GM06990 (cell line): Measurements from ENCODE around the gene C3orf85.

Experiments used
- DNase-seq: peaks from one replicate; pipeline ENCODE4 v3.0.0-alpha.2; 2011; ENCODE audit not compliant: insufficient read length; ENCODE audit errors: extremely low read depth
- H3K27me3 ChIP-seq: replicated peaks from 2 replicates; pipeline ENCODE4 v1.6.0; 2011; ENCODE audit warnings: low read length; ENCODE audit not compliant: control insufficient read depth, insufficient read depth
- H3K36me3 ChIP-seq: 2 replicates; pipeline ENCODE4 v1.5.1; 2011; ENCODE audit warnings: low read length; ENCODE audit not compliant: control insufficient read depth, insufficient read depth
- H3K4me3 ChIP-seq: replicated peaks from 2 replicates; pipeline ENCODE4 v1.5.1; 2011; ENCODE audit warnings: low read depth, mild to moderate bottlenecking, control low read depth, low read length
- TF ChIP-seq, protein P1 (sequence below): IDR thresholded peaks from 2 replicates; pipeline ENCODE4 v1.5.1; 2011; ENCODE audit warnings: low read length, control low read depth, mild to moderate bottlenecking, inconsistent platforms; ENCODE audit not compliant: insufficient read depth, poor library complexity, severe bottlenecking

C3orf85 gene

DNA sequence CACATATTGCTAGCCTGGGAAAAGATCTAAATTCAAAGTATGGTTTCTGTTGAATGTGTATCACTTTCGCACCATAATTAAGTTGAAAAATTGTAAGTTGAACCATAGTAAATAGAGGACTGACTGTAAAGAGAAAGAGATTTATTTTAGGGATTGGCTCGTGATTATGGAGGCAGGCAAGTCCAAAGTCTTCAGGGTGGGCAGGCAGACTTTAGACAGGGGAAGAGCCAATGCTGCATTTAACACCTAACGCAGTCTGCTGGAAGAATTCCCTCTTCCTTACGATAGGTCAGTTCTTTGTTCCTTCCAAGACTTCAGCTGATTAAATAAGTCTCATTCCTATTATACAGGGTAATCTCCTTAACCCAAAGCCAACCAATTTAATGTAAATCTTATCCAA, 15.8 kb downstream of the C3orf85 start:
- no peak for DNase-seq
- H3K4me3 ChIP-seq, result no peak overlapping the region
- TF ChIP-seq, protein P1, sequence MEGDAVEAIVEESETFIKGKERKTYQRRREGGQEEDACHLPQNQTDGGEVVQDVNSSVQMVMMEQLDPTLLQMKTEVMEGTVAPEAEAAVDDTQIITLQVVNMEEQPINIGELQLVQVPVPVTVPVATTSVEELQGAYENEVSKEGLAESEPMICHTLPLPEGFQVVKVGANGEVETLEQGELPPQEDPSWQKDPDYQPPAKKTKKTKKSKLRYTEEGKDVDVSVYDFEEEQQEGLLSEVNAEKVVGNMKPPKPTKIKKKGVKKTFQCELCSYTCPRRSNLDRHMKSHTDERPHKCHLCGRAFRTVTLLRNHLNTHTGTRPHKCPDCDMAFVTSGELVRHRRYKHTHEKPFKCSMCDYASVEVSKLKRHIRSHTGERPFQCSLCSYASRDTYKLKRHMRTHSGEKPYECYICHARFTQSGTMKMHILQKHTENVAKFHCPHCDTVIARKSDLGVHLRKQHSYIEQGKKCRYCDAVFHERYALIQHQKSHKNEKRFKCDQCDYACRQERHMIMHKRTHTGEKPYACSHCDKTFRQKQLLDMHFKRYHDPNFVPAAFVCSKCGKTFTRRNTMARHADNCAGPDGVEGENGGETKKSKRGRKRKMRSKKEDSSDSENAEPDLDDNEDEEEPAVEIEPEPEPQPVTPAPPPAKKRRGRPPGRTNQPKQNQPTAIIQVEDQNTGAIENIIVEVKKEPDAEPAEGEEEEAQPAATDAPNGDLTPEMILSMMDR, result no peak
- no peaks in the 10 kb centered on the region for H3K27me3 ChIP-seq
- no peaks in the 10 kb centered on the region for H3K36me3 ChIP-seq

DNA sequence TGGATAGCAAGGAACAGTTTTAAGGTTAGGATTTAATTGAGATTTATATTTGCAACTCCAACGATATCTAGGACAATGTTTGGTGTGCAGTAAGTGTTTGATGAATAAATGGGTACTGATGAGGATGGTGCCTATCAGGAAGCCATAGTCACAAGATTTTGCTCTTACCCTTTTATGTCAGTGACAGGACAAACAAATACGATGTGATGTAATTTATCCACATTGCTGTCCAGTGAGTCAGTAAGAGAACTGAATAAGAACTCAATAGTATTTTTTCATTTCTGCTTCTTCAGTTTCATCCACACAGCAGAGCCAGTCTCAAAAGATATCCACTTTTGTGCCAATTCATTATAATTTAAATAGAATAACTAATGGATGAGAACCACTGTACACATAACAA, 18.5 kb downstream of the C3orf85 start:
- H3K36me3 ChIP-seq, result no peaks in the 10 kb centered on the region
- TF ChIP-seq, protein P1, result no peak
- H3K27me3 ChIP-seq, result no peaks in the 10 kb centered on the region
- DNase-seq, result no peak
- H3K4me3 ChIP-seq, result no peak overlapping the region

DNA sequence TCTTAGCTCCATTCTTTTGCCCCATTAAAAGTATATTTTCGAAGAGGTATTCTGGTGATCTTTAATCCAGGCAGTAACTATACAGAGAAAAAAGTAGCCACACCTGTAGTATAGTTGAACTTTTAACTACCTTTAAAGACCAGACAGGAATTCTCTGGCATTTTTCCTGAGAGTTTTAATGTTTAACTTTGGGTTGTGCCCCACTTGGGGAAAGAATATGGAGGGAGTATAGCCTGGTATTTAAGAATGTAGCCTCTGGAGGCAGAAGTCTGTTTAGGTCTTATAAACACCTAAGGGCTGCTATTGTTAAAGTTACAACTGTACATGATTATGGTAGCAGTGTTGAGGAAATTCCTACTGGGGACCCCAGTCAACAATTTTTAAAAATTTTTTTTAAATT, 19.3 kb downstream of the C3orf85 start:
- DNase-seq, result no peak
- Histone ChIP-seq H3K36me3 (no peaks in the 10 kb centered on the region), H3K27me3 (no peaks in the 10 kb centered on the region), H3K4me3 (no peak overlapping the region)
- TF ChIP-seq, protein P1, result no peak

DNA sequence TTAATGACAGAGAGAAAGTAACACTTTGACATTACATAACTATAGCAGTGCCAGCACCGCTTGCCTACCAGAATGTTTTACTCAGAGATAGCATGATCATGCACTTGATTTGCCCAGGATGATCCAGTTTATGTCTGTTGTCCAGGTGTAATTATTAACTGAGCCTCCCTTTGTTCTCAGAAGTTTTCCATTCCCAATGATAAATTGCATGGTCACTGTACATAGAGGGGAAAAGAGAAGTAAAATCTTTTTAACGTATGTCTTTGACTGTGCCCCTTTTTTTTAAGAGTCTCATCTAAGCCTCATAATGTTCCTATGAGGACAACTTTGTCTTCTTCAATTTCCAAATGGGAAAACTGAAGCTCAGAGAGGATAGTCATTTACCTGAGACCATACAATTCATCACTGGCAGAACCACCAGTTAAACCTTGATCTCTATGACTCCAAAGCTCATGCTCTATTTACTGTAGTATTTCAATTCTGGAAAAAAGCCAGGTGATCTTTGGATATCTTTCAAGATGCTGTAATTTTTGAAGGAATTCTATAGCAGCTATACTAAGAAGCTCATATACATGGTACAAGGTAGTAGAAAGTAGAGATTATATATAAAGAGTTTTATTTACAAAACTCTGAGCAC, 25.1 kb downstream of the C3orf85 start:
- Histone ChIP-seq H3K27me3 (no peaks in the 10 kb centered on the region), H3K36me3 (no peaks in the 10 kb centered on the region), H3K4me3 (no peak overlapping the region)
- no peak for DNase-seq
- TF ChIP-seq, protein P1, result no peak

DNA sequence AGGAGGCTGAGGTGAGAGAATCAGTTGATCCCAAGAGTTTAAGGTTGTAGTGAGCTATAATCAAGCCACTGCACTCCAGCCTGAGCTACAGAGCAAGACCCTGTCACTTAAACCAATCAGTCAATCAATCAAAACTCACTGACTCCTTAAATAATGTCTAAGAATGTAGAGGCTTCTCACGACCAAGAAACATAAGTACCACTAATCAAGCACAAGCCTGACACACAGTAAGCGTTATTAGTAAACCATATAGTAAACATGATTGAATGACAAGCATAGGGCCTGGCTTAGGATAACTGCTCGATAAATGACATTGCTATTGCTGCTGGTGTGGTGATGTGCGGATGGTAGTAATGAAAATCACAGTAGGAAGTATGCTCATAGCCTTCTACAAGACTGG, 29.4 kb downstream of the C3orf85 start:
- Histone ChIP-seq H3K36me3 (no peaks in the 10 kb centered on the region), H3K27me3 (no peaks in the 10 kb centered on the region), H3K4me3 (no peak overlapping the region)
- DNase-seq, result no peak
- TF ChIP-seq, protein P1, result no peak

DNA sequence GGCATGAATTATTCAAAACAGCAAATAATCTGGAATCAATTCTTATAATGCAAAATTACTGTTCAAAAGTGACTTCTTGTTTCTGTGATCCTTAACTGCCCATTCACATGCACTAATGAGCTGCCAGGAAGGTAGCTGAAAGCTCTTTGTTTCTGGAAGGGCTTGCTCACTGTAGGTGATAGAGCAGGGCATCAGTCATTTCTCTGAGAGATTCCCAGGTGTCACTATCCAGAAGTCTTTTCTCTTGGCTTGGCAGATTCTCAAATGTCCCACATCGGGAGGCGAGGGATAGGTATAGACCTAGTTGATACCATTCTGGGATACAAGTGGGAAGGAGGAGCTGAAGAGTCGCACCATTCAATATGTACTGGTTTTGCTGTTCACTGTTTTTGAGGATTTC, 35.0 kb downstream of the C3orf85 start:
- TF ChIP-seq, protein P1, result no peak
- H3K36me3 ChIP-seq, result no peaks in the 10 kb centered on the region
- H3K4me3 ChIP-seq, result no peak overlapping the region
- no peak for DNase-seq
- H3K27me3 ChIP-seq, result no peaks in the 10 kb centered on the region
